ENCODE data around the gene KANSL1. TPM values are rescaled to one million over a fixed set of nuclear protein-coding genes. Genes with fewer than 3 reads are reported as not detected.
"Not testable (repeated sequence)": the region's sequence is repeated elsewhere in the genome, so short reads cannot be mapped to it uniquely, and the experiment has no call there.

Gene KANSL1, protein sequence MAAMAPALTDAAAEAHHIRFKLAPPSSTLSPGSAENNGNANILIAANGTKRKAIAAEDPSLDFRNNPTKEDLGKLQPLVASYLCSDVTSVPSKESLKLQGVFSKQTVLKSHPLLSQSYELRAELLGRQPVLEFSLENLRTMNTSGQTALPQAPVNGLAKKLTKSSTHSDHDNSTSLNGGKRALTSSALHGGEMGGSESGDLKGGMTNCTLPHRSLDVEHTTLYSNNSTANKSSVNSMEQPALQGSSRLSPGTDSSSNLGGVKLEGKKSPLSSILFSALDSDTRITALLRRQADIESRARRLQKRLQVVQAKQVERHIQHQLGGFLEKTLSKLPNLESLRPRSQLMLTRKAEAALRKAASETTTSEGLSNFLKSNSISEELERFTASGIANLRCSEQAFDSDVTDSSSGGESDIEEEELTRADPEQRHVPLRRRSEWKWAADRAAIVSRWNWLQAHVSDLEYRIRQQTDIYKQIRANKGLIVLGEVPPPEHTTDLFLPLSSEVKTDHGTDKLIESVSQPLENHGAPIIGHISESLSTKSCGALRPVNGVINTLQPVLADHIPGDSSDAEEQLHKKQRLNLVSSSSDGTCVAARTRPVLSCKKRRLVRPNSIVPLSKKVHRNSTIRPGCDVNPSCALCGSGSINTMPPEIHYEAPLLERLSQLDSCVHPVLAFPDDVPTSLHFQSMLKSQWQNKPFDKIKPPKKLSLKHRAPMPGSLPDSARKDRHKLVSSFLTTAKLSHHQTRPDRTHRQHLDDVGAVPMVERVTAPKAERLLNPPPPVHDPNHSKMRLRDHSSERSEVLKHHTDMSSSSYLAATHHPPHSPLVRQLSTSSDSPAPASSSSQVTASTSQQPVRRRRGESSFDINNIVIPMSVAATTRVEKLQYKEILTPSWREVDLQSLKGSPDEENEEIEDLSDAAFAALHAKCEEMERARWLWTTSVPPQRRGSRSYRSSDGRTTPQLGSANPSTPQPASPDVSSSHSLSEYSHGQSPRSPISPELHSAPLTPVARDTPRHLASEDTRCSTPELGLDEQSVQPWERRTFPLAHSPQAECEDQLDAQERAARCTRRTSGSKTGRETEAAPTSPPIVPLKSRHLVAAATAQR (N-terminal part only)
- total RNA-seq, result 112 TPM

DNA sequence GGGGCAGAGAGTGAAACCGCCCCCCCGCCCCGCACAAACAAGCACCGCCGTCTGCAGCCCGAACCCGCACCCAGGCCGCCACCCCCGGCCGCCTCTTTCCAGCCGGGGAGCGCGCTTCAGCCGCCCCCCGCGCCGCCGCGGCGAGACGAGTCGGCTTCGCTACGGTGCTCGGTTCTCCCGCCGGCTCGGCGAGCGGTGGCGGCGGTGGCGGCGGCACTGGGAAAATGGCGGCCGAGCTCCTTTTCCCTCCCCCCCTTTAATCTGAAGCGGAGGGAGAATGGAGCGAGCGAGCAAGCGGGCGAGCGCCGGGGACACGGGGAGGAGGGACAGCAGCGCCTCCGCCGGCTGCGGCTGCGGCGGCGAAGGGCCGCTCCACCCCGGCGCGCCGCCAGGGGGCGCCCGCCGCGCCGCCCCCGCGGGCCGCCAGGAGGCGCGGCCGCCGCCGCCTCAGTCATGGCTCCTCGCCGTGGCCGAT lies at the start of gene KANSL1:
Gene KANSL1, minus strand, starts transcription at position 279 of the 475 bp plus-strand sequence. CDS start 21,286 bp downstream, outside the sequence.
- peak; percentile 87 for DNase-seq

DNA sequence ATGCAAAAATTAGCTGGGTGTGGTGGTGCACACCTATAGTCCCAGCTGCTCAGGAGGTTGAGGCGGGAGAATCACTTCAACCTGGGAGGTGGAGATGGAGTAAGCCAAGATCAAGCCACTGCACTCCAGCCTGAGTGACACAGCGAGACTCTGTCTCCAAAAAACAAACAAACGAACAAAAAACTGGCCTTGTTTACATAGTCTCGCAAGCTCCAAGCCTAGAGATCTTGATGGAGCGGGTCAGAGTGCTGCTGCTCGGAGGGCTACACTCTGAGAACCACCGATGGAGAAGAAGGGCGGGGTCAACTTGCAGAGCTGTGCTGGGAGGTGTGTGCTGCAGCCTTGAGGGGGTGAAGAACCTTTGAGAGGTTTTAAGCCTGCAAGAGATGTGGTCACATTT lies 38.1 kb upstream of the KANSL1 start:
- not testable (repeated sequence) for DNase-seq

DNA sequence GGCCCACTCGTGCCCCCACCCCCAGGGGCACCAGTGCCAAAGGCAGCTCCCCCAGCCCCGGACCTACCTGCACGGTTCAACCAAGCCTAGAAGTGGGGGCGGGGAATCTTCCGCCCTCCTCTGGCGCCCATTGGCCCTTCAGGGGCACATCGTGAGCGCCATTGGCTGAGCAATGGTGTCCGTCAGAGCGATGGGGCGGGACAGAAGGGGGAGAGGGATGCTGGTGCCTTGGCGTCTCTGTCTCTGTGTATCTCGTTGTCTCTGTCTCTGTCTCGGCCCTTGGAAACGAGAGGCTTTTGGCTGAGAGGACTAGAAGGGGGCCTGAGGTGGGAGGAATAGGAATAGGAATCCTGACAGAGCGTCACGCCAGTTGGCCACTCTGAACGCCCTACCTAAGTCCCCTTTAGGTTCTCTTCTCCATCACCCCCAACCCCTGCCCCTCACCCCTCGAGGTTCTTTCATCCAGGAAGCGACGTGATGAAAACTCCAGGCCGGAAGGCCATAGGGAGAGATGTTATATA lies 32.1 kb upstream of the KANSL1 start:
- DNase-seq, result peak; percentile 32

DNA sequence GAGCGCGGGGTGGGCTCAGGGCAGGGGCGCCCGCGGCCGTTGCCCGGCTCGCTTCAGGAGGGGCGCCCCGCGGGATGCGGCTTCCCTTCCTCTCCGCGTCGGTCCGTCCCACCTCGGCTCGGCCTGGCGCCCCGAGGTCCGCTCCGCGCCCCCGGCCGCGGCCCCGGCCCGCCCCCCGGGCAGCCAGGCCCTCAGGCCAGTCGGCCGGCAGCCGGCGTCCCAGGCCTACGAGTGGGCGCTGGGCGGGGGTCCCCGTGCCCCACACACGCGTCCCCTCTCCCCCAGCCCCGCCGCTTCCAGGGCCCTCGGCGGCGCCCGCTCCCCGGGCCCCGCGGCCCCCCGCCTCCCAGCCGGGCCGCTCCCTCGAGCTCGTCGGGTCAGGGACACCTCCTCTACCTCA lies 31.6 kb upstream of the KANSL1 start:
- DNase-seq, result not testable (repeated sequence)

DNA sequence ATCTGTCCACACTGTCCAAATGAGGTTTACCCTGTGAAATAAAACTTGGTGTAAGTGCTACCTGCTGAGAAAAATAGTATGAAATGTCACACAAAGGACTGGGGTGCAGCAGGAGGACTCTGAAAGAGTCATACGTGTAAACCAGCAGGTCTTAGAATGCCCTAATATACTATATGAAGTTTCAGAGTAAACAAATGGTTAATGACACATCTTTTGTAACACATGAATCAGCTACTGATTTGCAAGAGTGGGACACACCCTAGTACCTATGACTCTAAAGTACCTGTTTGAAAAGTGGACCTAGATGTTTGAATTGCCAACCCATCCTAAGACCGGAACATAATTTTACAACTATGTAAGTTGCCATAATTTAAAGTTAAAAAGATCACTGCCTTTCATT lies 29.8 kb upstream of the KANSL1 start:
- not testable (repeated sequence) for DNase-seq

DNA sequence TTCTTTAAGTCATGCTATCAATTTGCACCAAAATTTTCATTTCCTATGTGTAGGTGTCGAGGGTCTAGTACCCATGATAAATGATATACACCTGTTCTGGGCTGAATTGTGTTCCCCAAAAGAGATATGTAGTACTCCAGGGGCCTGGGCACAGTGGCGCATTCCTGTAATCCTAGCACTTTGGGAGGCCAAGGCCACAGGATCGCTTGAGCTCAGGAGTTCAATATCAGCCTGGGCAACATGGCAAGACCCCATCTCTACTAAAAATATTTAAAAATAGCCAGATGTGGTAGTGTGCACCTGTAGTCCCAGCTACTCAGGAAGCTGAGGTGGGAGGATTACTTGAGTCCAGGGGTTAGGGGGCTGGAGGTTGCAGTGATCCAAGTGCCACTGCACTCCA lies 23.5 kb upstream of the KANSL1 start:
- no peak for DNase-seq

DNA sequence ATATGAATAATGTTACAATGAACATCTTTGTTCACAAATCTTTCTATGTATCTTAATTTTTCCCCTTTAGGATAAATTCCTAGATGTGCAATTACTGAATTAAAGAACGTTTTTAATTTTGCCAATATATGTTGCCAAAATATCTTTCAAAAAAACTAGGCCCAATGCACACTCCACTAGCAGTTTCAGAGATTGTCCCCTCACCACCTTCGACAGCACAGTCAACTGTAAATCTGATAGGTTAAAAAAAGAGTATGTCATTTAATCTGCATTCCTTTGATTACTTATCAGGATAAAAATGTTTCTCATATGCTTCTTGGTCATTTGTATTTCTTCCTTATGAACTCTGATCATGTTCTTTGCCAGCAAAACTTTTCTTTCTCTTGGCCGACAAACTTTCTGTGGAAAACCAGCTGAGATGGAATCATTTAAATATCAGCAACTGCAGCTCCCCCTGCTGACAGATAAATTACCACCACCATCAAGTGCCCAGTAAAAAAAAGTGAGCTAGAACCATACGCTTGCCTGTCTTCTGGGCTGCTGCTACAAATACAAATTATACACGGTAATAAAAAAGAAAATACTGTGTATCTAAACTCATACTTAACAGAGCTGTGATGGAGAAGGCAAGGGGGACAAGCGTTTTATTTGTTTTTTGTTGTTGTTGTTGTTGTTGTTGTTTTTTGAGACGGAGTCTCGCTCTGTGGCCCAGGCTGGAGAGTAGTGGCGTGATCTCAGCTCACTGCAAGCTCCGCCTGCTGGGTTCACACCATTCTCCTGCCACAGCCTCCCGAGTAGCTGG lies 19.6 kb upstream of the KANSL1 start:
- DNase-seq, result peak; percentile 75

DNA sequence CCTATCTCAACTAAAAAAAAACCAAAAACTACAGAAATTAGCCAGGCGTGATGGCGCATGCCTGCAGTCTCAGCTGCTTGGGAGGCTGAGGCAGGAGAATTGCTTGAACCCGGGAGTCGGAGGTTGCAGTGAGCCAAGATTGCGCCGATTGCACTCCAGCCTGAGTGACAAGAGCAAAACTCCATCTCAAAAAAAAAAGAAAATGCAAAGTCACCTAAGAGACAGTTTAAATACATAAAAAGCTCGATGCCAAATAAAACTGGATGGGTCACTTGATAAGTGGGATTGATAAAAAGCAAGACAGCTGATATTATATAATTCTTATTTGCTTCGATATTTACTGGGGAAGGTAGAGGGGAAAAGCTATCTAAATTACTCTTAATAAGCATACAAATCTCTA lies 15.8 kb upstream of the KANSL1 start:
- no peak for DNase-seq

DNA sequence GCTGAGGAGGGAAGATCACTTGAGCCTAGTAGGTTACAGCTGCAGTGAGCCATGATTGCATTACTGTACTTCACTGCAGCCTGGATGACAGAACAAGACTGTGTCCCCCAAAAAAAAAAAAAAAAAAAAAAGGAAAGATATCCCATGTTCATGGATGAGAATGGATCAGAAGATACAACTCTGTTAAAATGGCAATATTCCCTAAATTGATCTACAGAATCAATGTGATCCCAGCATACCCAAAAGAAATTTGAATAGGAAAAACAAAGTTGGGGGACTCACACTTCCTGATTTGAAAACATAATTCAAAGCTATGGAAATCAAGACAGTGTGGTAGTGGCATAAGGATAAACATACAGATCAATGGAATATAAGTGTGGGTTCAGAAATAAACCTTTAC lies 12.7 kb upstream of the KANSL1 start:
- no peak for DNase-seq

DNA sequence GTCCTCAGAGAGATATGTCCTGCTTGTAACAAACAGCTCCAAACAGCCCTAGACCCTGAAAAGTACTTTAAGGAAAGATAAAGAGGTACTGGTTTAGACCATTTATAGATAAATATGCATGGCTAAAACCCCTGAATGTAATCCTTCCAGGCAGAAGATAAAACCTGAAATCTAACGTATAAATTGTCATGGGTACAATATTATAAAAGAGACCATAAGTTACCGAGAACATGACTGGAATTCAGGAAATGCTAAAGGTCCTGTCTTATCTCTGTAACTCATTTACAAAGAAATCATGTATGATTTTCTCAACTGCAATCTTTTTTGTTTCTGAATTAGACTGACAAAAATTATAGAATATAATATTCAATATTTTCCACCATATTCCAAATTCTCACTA lies 9.2 kb upstream of the KANSL1 start:
- DNase-seq, result no peak

DNA sequence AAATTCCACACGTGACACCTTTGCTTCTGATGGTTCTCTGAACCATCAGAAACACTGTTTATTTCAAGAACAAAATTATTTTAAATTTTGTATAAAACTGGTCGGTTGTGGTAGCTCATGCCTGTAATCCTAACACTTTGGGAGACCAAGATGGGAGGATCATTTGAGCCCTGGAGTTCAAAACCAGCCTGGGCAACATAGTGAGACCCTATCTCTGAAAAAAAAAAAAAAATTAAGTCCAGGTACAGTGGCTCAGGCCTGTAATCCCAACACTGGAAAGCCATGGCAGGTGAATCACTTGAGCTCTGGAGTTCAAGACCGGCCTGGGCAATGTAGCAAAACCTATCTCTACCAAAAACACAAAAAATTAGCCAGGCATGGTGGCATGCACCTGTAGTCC lies 8.3 kb upstream of the KANSL1 start:
- no peak for DNase-seq

DNA sequence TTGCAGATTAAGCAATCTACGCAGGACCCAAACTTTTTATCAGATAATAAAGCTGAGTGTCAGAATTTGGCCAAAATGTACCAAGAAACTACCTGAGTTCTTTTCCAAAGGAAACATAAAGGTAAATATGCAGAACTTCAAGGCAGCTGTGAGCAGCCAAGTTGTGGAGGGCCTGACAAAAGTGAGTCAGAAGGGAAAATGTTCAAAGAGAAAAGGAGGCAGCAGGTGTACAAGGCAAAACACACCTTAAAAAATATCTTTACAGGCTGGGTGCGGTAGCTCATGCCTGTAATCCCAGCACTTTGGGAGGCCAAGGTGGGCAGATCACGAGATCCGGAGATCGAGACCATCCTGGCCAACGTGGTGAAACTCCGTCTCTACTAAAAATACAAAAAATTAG lies 7.0 kb upstream of the KANSL1 start:
- DNase-seq, result no peak

DNA sequence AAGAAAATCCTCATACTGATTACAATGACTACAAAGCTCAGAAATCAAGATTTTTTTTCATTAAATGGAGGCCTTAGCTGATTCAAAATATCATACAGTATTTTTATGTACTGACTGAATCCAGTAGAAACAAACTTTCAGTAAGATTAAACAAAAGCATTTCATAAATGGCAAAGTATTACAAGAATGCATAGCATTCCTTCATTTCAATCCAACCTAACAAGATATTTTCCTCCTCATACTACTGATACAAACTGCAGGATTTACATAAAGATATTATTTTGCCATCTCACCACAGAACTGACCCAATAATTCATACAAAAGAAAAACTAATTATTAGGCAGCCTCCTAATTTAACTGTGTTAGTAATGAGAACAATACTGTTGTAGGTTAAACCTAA lies 6.2 kb upstream of the KANSL1 start:
- no peak for DNase-seq

DNA sequence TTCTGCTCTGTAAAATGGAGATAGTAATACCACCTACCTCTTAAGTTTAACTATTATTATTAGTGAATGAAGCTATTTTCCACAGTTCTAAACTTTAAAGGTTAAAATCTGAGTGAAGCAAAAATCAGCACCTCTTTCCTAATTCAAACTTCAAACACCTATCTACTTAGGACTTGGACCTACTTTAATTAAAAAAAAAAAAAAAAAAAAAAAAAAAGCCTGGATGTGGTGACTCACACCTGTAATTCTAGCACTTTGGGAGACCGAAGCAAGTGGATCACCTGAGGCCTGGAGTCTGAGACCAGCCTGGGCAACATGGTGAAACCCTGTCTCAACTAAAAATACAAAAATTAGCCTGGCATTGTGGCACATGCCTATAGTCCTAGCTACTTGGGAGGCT lies 5.0 kb upstream of the KANSL1 start:
- no peak for DNase-seq

DNA sequence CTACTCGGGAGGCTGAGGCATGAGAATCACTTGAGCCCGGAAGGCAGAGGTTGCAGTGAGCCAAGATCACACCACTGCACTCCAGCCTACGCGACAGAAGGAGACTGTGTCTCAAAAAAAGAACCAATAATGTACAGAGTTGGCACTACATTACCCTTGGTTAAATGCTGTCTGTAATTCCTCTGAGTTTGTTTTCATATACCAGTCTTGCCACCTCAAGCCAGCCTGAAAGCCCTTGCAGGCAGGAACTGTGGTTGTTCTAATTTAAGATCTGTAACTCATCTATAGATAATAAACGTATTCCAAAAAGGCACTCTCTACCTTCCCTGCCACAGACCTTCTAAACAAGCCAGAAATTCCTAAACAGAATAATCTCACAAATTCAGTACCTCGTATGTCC lies 4.3 kb upstream of the KANSL1 start:
- no peak for DNase-seq

DNA sequence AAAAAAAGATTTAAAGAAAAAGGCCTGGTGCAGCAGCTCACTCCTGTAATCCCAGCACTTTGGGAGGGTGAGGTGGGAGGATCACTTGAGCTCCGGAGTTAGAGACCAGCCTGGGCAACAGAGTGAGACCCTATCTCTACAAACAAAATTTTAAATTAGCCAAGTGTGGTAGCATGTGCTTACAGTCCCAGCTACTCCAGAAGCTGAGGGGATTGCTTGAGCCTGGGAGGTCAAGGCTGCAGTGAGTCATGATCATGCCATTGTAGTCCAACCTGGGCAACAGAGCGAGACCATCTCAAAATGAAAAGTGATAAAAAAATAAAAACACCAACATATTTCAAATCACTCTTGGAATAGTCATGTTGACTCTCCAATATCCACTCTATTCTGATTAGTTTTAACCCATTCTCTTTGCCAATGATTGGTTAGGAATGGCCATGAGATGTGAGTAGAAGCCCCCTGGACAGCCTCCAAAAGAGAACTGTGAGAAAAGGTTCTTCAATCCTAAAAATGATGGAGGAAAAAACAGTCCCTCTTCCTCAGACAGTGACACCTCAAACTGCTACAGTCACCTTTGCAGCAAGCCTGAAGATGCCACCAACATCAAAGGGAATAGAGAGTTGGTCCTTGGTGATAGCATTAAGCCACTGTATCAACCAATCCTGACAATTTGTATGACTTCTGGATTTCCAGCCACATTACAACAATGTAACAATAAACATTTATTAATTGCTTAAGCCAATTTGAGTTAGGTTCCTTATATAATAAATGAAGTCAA lies 2.9 kb upstream of the KANSL1 start:
- DNase-seq, result no peak

DNA sequence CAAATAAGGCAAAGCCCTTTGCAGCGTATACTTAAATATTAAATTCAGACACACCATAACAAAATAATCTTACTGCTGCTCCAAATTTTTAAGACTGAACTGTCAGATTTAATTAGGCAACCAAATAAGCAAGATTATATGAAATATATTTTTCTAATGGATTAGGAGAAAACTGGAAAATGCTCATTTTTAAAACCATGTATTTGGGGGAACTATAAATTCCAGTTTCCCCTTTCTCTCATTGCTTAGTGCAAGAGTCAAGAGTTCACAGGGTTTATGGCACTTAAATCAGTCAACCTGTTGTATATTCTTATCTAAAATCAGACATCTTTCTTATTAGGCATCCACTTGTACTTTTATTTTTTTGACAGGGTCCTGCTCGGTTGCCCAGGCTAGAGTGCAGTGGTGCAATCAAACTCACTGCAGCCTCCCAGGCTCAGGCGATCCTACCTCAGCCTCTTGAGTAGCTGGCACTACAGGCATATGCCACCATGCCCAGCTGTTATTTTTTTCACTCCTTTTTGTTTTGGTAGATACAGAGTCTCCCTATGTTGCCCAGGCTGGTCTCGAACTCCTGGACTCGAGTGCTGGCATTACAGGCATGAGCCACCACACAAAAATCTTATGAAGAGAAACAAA lies 2.1 kb upstream of the KANSL1 start:
- no peak for DNase-seq

DNA sequence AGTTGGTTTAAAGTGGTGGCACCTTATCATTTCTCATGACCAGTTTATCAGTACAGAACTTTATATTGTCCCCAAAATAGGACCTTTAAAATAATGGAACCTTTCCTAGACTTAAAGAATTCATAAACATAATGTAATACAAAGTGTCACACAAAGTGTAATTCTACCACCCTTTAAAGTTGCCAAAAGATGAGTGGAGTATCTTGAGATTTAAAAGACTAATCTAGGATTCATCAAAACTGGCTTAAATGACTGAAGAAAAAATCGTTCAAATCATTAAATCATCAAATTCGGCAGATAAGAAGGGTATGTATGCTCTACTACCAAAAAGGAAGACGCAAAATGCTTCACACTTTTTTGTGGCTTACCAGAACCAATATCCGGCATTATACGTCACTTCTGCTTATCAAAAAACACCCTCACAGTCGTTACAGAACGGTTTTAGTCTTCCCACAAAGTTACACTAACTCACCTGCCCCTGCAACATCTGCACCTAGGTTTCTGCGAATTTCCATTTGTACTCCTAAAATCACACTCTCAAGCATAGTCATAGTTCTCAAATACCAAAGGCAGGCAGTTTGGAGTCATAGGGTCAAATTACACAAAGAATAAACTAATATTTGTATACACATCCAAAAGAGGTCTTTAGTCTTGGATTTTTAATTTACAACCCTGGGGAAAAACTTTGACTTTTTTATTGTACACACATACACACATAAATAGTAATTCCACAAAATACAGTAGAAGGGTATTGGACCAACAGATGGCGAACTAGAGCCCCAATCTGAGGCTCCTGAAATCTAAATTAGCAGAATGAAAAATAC lies 1.4 kb upstream of the KANSL1 start:
- peak; percentile 28 for DNase-seq

DNA sequence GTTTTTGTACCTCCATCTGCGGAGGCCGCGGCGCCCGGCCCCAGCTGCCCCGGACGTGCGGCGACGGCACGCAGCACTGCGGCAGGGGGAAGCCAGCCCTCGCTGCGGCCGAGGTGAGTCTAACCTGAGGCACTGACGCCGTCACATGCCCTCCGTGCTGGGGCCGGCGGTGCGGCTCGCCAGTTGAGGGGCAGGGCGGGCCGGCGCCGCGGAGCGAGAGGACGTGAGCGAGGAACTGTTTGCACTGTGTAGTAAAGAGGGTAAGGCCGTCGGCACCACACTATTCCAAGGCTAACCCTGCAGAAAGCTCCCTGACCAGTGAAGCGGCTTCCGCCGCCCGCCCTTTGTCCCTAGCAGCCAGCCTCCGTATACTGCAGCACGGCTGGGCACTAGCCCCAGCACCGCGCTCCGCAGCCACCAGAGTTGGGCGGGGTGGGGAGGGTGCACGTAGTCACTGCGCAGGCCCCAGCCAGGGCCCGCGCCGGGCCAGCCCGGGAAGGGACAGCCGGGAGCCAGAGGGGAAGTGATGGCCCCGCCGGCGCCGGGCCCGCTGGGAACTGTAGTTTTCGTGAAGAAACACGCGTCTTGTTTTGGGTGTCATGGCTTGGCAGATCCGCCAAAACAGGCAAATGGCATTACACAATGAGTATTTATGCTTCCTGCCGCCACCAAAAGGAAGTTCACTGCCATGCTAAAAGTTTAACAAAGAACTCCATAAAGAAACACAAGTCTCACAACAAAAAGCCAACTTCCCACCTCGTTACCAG lies 580 bp upstream of the KANSL1 start:
- DNase-seq, result peak; percentile 85

All from skin of body (tissue), 2 donors.